ENCODE measurements around the gene MAGOHB. TPM values are rescaled to one million over a fixed set of nuclear protein-coding genes. Genes with fewer than 3 reads are reported as not detected.

MAGOHB gene
- total RNA-seq, 1 donor from 2014 or later, result 19.7 TPM

GRCh38 chr12:10641735-10642500 lies 28.5 kb upstream of the MAGOHB start:
- intact Hi-C loops (cut with DNase I), result no loop called here
- DNase-seq, result no peak
- Histone ChIP-seq H3K36me3 (no peaks in the 10 kb centered on the region), H3K27me3 (ENCODE audit: low read depth) (no peaks in the 10 kb centered on the region), H3K9me3 (peaks cover 23% of the 10 kb centered on the region), H3K4me3 (no peak overlapping the region), H3K27ac (no peak overlapping the region), H3K4me1 (no peaks in the 10 kb centered on the region)
- TF ChIP-seq, protein P1, sequence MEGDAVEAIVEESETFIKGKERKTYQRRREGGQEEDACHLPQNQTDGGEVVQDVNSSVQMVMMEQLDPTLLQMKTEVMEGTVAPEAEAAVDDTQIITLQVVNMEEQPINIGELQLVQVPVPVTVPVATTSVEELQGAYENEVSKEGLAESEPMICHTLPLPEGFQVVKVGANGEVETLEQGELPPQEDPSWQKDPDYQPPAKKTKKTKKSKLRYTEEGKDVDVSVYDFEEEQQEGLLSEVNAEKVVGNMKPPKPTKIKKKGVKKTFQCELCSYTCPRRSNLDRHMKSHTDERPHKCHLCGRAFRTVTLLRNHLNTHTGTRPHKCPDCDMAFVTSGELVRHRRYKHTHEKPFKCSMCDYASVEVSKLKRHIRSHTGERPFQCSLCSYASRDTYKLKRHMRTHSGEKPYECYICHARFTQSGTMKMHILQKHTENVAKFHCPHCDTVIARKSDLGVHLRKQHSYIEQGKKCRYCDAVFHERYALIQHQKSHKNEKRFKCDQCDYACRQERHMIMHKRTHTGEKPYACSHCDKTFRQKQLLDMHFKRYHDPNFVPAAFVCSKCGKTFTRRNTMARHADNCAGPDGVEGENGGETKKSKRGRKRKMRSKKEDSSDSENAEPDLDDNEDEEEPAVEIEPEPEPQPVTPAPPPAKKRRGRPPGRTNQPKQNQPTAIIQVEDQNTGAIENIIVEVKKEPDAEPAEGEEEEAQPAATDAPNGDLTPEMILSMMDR (IDR thresholded peaks at IDR 0.05), result no peak
- ATAC-seq, result no peak

- Histone ChIP-seq H3K27ac (no peak overlapping the region), H3K4me1 (no peaks in the 10 kb centered on the region), H3K36me3 (no peaks in the 10 kb centered on the region), H3K4me3 (no peak overlapping the region), H3K27me3 (ENCODE audit: low read depth) (no peaks in the 10 kb centered on the region), H3K9me3 (no peaks in the 10 kb centered on the region)
- intact Hi-C loops (cut with DNase I), result no loop called here
- DNase-seq (no peak), ATAC-seq (no peak)
- TF ChIP-seq, protein P1 (IDR thresholded peaks at IDR 0.05), result no peak
These were observed 25.3 kb upstream of the MAGOHB start for GRCh38 chr12:10638728-10639127.

DNA sequence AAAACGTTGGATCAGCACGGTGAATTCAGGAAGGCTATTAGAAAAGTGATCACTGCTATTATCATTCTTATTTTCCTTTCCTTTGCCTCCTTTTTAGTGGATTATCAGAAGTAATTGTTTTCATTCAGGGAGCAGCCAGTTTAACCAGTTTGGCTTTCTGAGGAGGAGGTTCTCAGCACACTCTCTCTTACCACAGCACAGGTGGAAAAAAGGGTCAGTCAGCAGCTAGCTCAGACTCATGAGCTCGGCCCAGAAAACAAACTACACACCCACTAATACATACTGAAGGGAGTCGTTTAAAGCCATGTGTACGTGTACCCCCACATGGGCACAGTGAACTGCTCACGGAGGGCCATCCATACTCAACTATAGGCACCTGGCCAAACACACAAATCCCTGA lies 23.2 kb upstream of the MAGOHB start:
- no peaks in the 10 kb centered on the region for H3K4me1 ChIP-seq
- H3K27ac ChIP-seq, result no peak overlapping the region
- intact Hi-C loops (cut with DNase I), result no loop called here
- no peaks in the 10 kb centered on the region for H3K36me3 ChIP-seq
- no peak overlapping the region for H3K4me3 ChIP-seq
- TF ChIP-seq, protein P1 (IDR thresholded peaks at IDR 0.05), result no peak
- DNase-seq, result no peak
- H3K27me3 ChIP-seq (ENCODE audit: low read depth), result no peaks in the 10 kb centered on the region
- ATAC-seq, result peak in 1 of 2 donors; percentile 24
- H3K9me3 ChIP-seq, result no peaks in the 10 kb centered on the region

DNA sequence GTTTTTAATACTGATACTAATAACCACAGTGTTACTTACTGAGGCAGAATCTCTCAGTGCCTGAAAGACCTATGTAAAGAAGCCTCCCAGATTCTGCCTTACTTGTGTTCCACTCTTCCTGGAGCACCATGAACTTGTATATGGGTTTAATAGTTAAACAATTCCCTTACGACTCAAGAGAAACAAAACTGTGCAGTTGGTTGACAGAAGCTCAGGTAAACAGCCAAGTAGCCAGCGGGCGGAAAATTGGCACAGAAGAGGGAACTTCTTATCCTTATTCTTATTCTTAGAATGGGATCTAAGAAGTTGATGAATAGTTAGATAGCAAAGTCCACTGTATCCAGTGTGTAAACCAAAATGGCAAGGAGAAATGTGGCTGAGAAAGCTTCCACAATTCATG lies 22.7 kb upstream of the MAGOHB start:
- no peak for DNase-seq
- TF ChIP-seq, protein P1 (IDR thresholded peaks at IDR 0.05), result no peak
- H3K27ac ChIP-seq, result no peak overlapping the region
- no peak overlapping the region for H3K4me3 ChIP-seq
- H3K27me3 ChIP-seq (ENCODE audit: low read depth), result no peaks in the 10 kb centered on the region
- no peaks in the 10 kb centered on the region for H3K9me3 ChIP-seq
- ATAC-seq, result no peak
- intact Hi-C loops (cut with DNase I), result no loop called here
- H3K36me3 ChIP-seq, result no peaks in the 10 kb centered on the region
- no peaks in the 10 kb centered on the region for H3K4me1 ChIP-seq

DNA sequence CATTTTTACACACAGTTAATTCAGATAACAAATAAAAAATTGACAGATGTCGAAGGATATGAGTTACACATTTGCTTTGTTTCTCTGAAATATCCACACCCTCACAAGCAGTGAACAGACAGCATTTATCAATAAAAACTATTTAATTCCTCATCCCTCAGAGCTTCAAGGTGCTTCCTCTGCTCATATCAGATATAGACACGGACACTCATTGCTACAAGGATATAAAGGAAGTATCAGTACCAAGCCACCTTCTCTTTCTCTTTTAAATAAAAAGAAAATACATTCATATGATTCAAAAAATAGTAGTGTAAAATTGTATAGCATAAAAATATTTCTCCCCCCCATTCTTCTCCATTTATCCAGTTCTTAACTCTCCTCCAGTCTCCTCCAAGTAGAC lies 21.9 kb upstream of the MAGOHB start:
- intact Hi-C loops (cut with DNase I), result no loop called here
- Histone ChIP-seq H3K27ac (no peak overlapping the region), H3K4me3 (no peak overlapping the region), H3K9me3 (no peaks in the 10 kb centered on the region), H3K27me3 (ENCODE audit: low read depth) (no peaks in the 10 kb centered on the region), H3K36me3 (no peaks in the 10 kb centered on the region), H3K4me1 (no peaks in the 10 kb centered on the region)
- TF ChIP-seq, protein P1 (IDR thresholded peaks at IDR 0.05), result no peak
- no peak for ATAC-seq
- DNase-seq, result no peak
